ENCODE results near the gene XAB2.

- TF ChIP-seq MXI1 (conservative IDR thresholded peaks at IDR 0.05; ENCODE audit: poor library complexity, severe bottlenecking) (no peak), CTCF (IDR thresholded peaks at IDR 0.05; ENCODE audit: poor library complexity, severe bottlenecking) (no peak), POLR2AphosphoS5 (IDR thresholded peaks at IDR 0.05) (no peak), RAD21 (conservative IDR thresholded peaks at IDR 0.05) (no peak), EP300 (conservative IDR thresholded peaks at IDR 0.05; ENCODE audit: poor library complexity, severe bottlenecking) (no peak), EZH2 (IDR thresholded peaks at IDR 0.05; ENCODE audit: borderline replicate concordance, insufficient read depth, low read length, poor library complexity, severe bottlenecking) (no peak), TAF1 (IDR thresholded peaks at IDR 0.05; ENCODE audit: low read depth) (no peak)
Measured at GRCh38 chr19:7668842-7669241, 39.5 kb upstream of the XAB2 start, which contains the start of gene RETN.

All from neural cell (in vitro differentiated cells).